NCI-H187 (cell line): ENCODE data around the gene MAT2B.
"Not testable (repeated sequence)": the region's sequence is repeated elsewhere in the genome, so short reads cannot be mapped to it uniquely, and the experiment has no call there.

Experiments
- DNase-seq, 2 experiments: peaks; one replicate each; lab custom pipeline; 2025; lab: John Stamatoyannopoulos, UW

Gene MAT2B

GRCh38 chr5:163503106-163504078 lies 2.0 kb upstream of the MAT2B start:
- no peak for DNase-seq

DNA sequence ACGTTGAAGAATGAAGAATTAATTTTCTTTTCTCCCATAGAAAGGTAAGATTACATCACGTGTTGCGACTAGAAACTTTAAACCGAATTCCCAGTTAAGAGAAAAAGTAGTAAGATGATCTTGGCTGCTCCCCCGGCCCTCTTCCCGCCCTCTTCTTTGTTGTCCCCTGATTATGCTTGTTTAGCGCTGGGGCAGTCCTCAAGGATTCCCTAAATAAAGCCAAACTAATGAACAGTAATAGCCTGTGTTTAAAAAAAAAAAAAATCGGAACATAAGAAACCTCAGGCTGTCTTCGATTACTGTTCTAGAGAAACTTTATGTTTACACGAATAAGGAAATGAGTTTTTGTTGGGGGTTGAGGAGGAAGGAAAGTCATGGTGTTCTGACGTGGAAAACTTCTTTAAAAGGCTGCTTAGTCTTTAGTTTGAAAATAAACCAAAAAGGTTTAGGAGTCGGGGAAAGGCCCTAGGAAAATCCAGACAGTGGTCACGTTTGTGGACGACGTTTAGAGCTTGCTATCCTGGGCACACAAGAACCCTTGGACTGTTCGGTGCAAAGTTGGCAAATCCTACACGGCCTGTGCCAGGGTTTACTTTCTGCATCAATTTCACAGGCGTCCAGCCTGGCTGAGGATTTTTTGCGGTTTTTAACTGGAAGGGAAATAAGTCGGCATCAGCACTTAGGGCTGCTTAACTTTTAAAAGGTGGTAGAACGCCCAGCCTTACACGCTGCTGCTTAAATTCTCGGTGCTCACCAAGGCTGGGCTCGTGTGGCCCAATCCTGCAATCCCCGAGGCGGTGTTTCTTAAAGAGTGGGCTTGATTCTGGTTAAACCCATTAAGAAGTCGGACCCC lies 1.1 kb upstream of the MAT2B start:
- peak in 1 of 2 experiments; percentile 41 for DNase-seq

- no peak for DNase-seq
Measured at GRCh38 chr5:163505049-163505367, 411 bp upstream of the MAT2B start.

DNA sequence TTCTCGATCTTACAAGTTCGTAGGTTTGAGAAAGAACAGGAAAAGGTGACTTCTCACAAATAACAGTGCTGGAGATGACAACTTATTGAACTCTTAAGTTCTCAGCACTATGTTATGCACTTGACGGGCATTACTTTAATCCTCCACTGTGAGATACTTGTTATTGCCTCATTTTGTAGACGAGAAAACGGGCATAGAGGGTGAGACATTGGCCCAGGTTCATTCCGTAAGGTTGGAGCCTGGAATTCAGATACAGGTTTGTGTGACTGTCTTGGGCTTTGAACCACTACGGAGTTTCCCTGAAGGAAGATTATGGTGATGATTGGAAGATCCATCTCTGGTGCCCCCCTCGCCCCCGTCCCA lies 657 bp downstream of the MAT2B start:
- no peak for DNase-seq

GRCh38 chr5:163506726-163507125 lies 1.3 kb downstream of the MAT2B start:
- no peak for DNase-seq

GRCh38 chr5:163508753-163509152 lies 3.3 kb downstream of the MAT2B start:
- no peak for DNase-seq

DNA sequence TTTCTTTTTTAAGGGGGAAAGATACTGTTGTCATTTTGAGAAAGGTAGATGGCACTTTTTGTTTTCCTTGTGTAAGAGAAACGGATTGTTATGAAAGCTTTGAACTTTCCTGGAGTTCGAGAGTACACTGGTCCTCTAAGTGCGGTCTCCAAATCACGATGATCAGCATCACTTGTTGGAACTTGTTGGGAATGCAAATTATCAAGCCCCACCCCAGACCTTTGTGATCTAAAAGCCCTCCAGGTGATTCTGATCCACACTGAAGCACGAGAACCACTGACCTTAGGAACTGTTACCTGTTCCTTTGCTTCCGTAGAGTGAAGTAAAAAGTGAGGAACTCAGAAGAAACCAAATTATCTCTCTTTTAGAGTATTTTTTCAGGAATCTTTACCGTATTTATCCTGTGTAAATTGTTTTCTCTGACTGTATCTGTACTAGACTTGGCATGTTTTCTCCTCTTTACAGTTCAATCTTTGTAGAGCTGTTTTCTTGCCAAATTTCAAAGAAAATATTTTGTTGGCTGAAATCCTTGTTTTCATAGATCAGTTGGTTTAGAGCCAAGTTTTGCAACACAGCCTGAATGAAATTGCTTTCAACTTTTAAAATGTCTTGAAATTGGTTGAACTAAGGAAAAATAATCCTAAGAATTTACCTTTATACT lies 4.0 kb downstream of the MAT2B start:
- DNase-seq: no peak

DNA sequence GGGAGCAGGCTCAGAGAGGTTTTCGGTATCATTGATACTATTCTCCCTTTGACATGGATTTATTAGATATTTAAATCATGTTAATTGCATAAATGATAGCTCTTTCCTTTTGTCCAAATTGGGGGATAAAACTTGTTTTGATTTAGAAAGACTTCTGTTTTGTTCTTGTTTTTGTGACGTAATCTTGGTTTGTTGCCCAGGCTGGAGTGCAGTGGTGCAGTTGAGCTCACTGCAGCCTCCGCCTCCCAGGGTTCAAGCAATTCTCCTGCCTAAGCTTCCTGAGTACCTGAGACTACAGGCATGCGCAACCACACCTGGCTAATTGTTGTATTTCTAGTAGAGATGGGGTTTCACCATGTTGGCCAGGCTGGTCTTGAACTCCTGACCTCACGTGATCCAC lies 7.1 kb downstream of the MAT2B start:
- DNase-seq: no peak

DNA sequence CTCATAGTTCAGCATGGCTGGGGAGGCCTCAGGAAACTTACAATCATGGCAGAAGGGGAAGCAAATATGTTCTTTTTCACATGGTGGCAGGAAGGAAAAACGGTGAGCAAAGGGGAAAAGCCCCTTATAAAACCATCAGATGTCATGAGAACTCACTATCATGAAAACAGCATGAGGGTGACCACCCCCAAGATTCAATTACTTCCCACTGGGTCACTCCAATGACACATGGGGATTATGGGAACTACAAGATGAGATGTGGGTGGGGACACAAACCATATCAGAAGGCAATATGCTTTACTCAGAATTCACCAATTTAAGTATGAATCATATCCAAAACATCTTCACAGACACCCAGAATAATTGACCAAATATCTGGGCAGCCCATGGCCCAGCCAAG lies 19.7 kb downstream of the MAT2B start:
- no peak for DNase-seq

- no peak for DNase-seq
Measured at GRCh38 chr5:163529698-163530097, 24.3 kb downstream of the MAT2B start.

- no peak for DNase-seq
Measured at GRCh38 chr5:163531272-163531671, 25.9 kb downstream of the MAT2B start.

GRCh38 chr5:163532171-163533084 lies 27.0 kb downstream of the MAT2B start:
- no peak for DNase-seq

GRCh38 chr5:163533223-163533622 lies 27.8 kb downstream of the MAT2B start:
- DNase-seq: no peak

- no peak for DNase-seq
Measured at GRCh38 chr5:163534492-163535094, 29.2 kb downstream of the MAT2B start.

- DNase-seq: no peak
Measured at GRCh38 chr5:163535290-163535689, 29.9 kb downstream of the MAT2B start.

DNA sequence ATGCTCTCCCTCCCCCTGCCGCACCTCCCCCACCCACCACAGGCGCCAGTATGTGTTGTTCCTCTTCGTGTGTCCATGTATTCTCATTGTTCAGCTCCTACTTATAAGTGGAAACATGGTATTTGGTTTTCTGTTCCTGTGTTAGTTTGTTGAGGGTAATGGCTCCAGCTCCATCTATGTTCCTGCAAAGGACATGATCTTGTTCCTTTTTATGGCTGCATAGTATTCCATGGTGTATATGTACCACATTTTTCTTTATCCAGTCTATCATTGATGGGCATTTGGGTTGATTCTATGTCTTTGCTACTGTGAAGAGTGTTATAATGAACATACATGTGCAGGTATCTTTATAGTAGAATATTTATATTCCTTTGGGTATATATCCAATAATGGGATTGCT lies 31.0 kb downstream of the MAT2B start:
- DNase-seq: not testable (repeated sequence)

DNA sequence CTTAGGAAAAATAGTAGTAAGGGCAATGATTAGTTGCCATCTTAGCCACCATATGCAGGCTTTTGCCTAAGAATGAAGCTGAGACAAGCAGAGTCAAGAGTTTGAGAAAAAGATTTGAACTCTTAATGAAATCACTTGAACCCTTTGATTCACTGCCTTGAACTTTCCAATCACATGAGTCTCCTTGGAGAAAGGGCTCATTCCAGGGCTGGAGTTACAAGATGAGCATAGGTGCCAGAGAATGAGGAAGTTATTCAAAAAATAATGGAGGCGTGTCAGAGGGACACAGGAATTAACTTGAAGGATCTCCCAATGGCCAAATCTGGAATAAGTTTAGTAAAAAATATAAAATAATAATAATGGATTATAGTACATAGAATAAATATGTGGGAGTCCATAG lies 35.3 kb downstream of the MAT2B start:
- no peak for DNase-seq

GRCh38 chr5:163542771-163543170 lies 37.4 kb downstream of the MAT2B start:
- no peak for DNase-seq

DNA sequence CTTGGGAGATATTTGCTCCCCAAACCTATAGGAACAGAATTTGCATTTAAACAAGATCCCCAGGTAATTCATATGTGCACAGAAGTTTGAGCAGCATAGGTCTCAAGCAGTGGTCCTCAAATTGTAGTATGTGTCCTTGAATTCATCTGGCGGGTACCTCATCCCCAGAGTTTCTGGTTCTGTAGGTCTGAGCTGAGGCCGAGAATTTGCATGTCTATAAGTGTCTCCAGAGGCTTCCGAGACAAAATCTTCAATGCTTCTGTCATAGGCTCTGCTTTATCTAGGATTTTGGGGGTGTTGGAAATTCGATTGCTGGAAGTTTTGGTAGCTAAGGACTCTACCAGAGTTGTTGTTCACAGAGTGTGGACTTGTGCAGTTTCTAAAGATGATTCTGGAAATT lies 38.6 kb downstream of the MAT2B start:
- DNase-seq: no peak

- DNase-seq: no peak
Measured at GRCh38 chr5:163544836-163545235, 39.4 kb downstream of the MAT2B start.

- no peak for DNase-seq
Measured at GRCh38 chr5:163548649-163549048, 43.2 kb downstream of the MAT2B start.
